SK-N-SH (cell line): ENCODE results near the gene OSBPL2. TPM values are rescaled to one million over a fixed set of nuclear protein-coding genes. Genes with fewer than 3 reads are reported as not detected.

Experiments used
- CTCF ChIA-PET: fragments of 300-600, 350-600 bp; formaldehyde crosslinking; extraction: SDS; loops from one replicate; lab custom pipeline; 2021; lab: Yijun Ruan, JAX
- POLR2A ChIA-PET: fragments of 350-600 bp; sonication (Branson Sonifier 250); formaldehyde crosslinking; extraction: SDS; loops from one replicate; lab custom pipeline; 2020; ENCODE audit warnings: antibody characterized with exemption, inconsistent platforms; lab: Yijun Ruan, JAX
- DNase-seq: peaks from one replicate; pipeline ENCODE4 v3.0.0; 2012
- H2AFZ ChIP-seq: fragments of 200-600 bp; sonication (generic); 2 replicates; pipeline ENCODE4 v1.8.1; 2016; ENCODE audit warnings: antibody characterized with exemption, mild to moderate bottlenecking, low read depth
- H3F3A ChIP-seq: fragments of 200-600 bp; sonication (generic); replicated peaks from 2 replicates; pipeline ENCODE3; 2016; ENCODE audit warnings: antibody characterized with exemption, mild to moderate bottlenecking; ENCODE audit not compliant: insufficient read depth
- H3K27ac ChIP-seq, 2 experiments: fragments of 200-500 bp in 1 of 2; fragments of 200-600 bp in 1 of 2; sonication (Bioruptor generic) in 1 of 2; sonication (generic), shearing (Covaris generic) in 1 of 2; 2 replicates each; pipeline versions ENCODE4 v1.5.1 to v1.6.1; 2014 to 2016; ENCODE audit warnings: low read depth in 2 of 2, inconsistent platforms in 1 of 2, low read length in 1 of 2, mild to moderate bottlenecking in 1 of 2, mixed read lengths in 1 of 2
- H3K27me3 ChIP-seq: fragments of 200-600 bp; sonication (generic), shearing (Covaris generic); 2 replicates; pipeline ENCODE4 v1.6.1; 2016; ENCODE audit warnings: mixed run types; ENCODE audit not compliant: insufficient read depth
- H3K36me3 ChIP-seq, 2 experiments: fragments of 200-500 bp in 1 of 2; fragments of 200-600 bp in 1 of 2; sonication (Bioruptor generic) in 1 of 2; sonication (generic) in 1 of 2; replicated peaks in 1 of 2; 2 replicates each; pipeline versions ENCODE3 to v1.5.1; 2014 to 2016; ENCODE audit warnings: low read length in 1 of 2, mild to moderate bottlenecking in 1 of 2; ENCODE audit not compliant: insufficient read depth in 2 of 2, control insufficient read depth in 1 of 2
- H3K4me1 ChIP-seq, 2 experiments: fragments of 200-500 bp in 1 of 2; fragments of 200-600 bp in 1 of 2; sonication (Bioruptor generic) in 1 of 2; sonication (generic), shearing (Covaris generic) in 1 of 2; 2 replicates each; pipeline versions ENCODE4 v1.5.1 to v1.6.1; 2014 to 2016; ENCODE audit warnings: low read depth in 1 of 2, low read length in 1 of 2, mixed run types in 1 of 2; ENCODE audit not compliant: insufficient read depth in 2 of 2, control insufficient read depth in 1 of 2
- H3K4me2 ChIP-seq: fragments of 200-600 bp; sonication (generic), shearing (Covaris generic); 2 replicates; pipeline ENCODE4 v1.6.1; 2017; ENCODE audit warnings: mixed run types
- H3K4me3 ChIP-seq, 2 experiments: fragments of 200-500 bp in 1 of 2; fragments of 200-600 bp in 1 of 2; sonication (Bioruptor generic) in 1 of 2; sonication (generic), shearing (Covaris generic) in 1 of 2; 2 replicates each; pipeline versions ENCODE4 v1.5.1 to v1.8.1; 2014 to 2016; ENCODE audit warnings: low read depth in 2 of 2, inconsistent platforms in 1 of 2, low read length in 1 of 2, mild to moderate bottlenecking in 1 of 2, mixed read lengths in 1 of 2, moderate library complexity in 1 of 2
- H3K79me2 ChIP-seq: fragments of 200-600 bp; sonication (generic); 2 replicates; pipeline ENCODE4 v1.8.1; 2017; ENCODE audit warnings: mild to moderate bottlenecking; ENCODE audit not compliant: insufficient read depth
- H3K9ac ChIP-seq: fragments of 200-600 bp; sonication (generic); 2 replicates; pipeline ENCODE4 v1.6.1; 2017; ENCODE audit warnings: mixed run types
- H3K9me2 ChIP-seq: fragments of 200-600 bp; sonication (generic); 2 replicates; pipeline ENCODE4 v1.6.1; 2017; ENCODE audit warnings: mixed run types
- H3K9me3 ChIP-seq: fragments of 200-600 bp; sonication (generic); 2 replicates; pipeline ENCODE4 v1.6.1; 2017; ENCODE audit warnings: mixed run types, mild to moderate bottlenecking, moderate library complexity
- H4K20me1 ChIP-seq: fragments of 200-600 bp; sonication (generic); 2 replicates; pipeline ENCODE4 v1.6.1; 2017; ENCODE audit warnings: mild to moderate bottlenecking, mixed run types; ENCODE audit not compliant: insufficient read depth
- FOSL2 ChIP-seq: IDR thresholded peaks from 2 replicates; pipeline ENCODE4 v1.4.0; 2012; ENCODE audit warnings: low read depth, mild to moderate bottlenecking, moderate library complexity, borderline replicate concordance
- IRF3 ChIP-seq: fragments of 150-350 bp; IDR thresholded peaks from 2 replicates; pipeline ENCODE4 v1.6.1; 2016; ENCODE audit warnings: mild to moderate bottlenecking, low read depth, low read length
- MAX ChIP-seq: IDR thresholded peaks from 2 replicates; pipeline ENCODE4 v1.4.0; 2012; ENCODE audit warnings: low read depth
- MEF2A ChIP-seq: IDR thresholded peaks from 2 replicates; pipeline ENCODE4 v1.4.0; 2012; ENCODE audit warnings: low read depth, borderline replicate concordance
- MXI1 ChIP-seq: IDR thresholded peaks from 2 replicates; pipeline ENCODE4 v1.6.1; 2012; ENCODE audit warnings: mild to moderate bottlenecking, low read depth, low read length, improper control_type of control experiment
- RAD21 ChIP-seq: IDR thresholded peaks from 2 replicates; pipeline ENCODE4 v1.6.1; 2012; ENCODE audit warnings: mild to moderate bottlenecking, low read length
- RCOR1 ChIP-seq: fragments of 150-350 bp; IDR thresholded peaks from 2 replicates; pipeline ENCODE4 v1.6.1; 2017; ENCODE audit warnings: antibody characterized with exemption, low read length
- REST ChIP-seq: IDR thresholded peaks from 2 replicates; pipeline ENCODE4 v1.6.1; 2012; ENCODE audit warnings: mild to moderate bottlenecking, low read depth, low read length, moderate library complexity
- RFX5 ChIP-seq: IDR thresholded peaks from 2 replicates; pipeline ENCODE4 v1.6.1; 2012; ENCODE audit warnings: mild to moderate bottlenecking, improper control_type of control experiment, low read length
- RXRA ChIP-seq: IDR thresholded peaks from 2 replicates; pipeline ENCODE4 v1.4.0; 2012; ENCODE audit warnings: low read depth, mild to moderate bottlenecking, borderline replicate concordance
- SIN3A ChIP-seq: IDR thresholded peaks from 2 replicates; pipeline ENCODE4 v1.6.1; 2012; ENCODE audit warnings: low read depth, mild to moderate bottlenecking, low read length, moderate library complexity, borderline replicate concordance
- WGBS: methylation state at CpG from one replicate; pipeline ENCODE4 v1.1.6; 2017; ENCODE audit warnings: low lambda C conversion rate; 5-methylcytosine and 5-hydroxymethylcytosine counted together
- polyA plus RNA-seq, 3 experiments: library from polyadenylated mRNA; depleted of rRNA; stranded (reverse); fragments of >200 nt; gene quantifications; 2 replicates each; pipeline ENCODE4 v1.2.3, GENCODE V29; 2012
- TF ChIP-seq, protein P1 (sequence below): IDR thresholded peaks from 2 replicates; pipeline ENCODE4 v1.4.0; 2012; ENCODE audit warnings: low read depth, borderline replicate concordance

The OSBPL2 gene
- polyA plus RNA-seq, 1 of the 3 experiments (the other 2 are of a cell fraction) = 17.7 TPM

- H3K36me3 ChIP-seq = peaks cover 24 to 59% of the 10 kb centered on the region in 2 experiments
- no peaks in the 10 kb centered on the region for H3K9me2 ChIP-seq
- H3K4me3 ChIP-seq = no peak overlapping the region
- no peaks in the 10 kb centered on the region for H4K20me1 ChIP-seq
- peaks cover 3% of the 10 kb centered on the region for H3F3A ChIP-seq
- H3K79me2 ChIP-seq = no peaks in the 10 kb centered on the region
- ChIA-PET POLR2A (no interaction called here), CTCF (no interaction called here)
- H3K9me3 ChIP-seq = no peaks in the 10 kb centered on the region
- no peak overlapping the region for H3K27ac ChIP-seq
- no peak overlapping the region for H2AFZ ChIP-seq
- 92% methylated on average over 7 of the region's 7 CpGs for WGBS
- H3K9ac ChIP-seq = no peak overlapping the region
- DNase-seq = no peak
- no peaks in the 10 kb centered on the region for H3K27me3 ChIP-seq
- TF ChIP-seq REST = no peak
- no peak for TF ChIP-seq RFX5
- TF ChIP-seq MEF2A = no peak
- no peak for TF ChIP-seq RCOR1
- TF ChIP-seq MXI1 = no peak
- TF ChIP-seq IRF3 = no peak
- no peak for TF ChIP-seq FOSL2
- TF ChIP-seq RAD21 = no peak
- TF ChIP-seq SIN3A = no peak
- no peak for TF ChIP-seq MAX
- TF ChIP-seq, protein P1, sequence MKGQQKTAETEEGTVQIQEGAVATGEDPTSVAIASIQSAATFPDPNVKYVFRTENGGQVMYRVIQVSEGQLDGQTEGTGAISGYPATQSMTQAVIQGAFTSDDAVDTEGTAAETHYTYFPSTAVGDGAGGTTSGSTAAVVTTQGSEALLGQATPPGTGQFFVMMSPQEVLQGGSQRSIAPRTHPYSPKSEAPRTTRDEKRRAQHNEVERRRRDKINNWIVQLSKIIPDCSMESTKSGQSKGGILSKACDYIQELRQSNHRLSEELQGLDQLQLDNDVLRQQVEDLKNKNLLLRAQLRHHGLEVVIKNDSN = no peak
- TF ChIP-seq RXRA = no peak
- no peak overlapping the region for H3K4me2 ChIP-seq
- H3K4me1 ChIP-seq = peaks cover 0 to 6% of the 10 kb centered on the region in 2 experiments; a peak in 1 of 4 replicates
Observed at GRCh38 chr20:62282103-62282502, 43.8 kb downstream of the OSBPL2 start.
